ENCODE results near the gene TXLNG. TPM values are rescaled to one million over a fixed set of nuclear protein-coding genes. Genes with fewer than 3 reads are reported as not detected.
A peak's percentile ranks its signal among the peaks of the same experiment; 100 is the strongest.

TXLNG gene
- total RNA-seq, 1 experiment from 2014 or later, result 10.2 TPM

GRCh38 chrX:16836371-16836770, 50.1 kb downstream of the TXLNG start:
- H3K4me3 ChIP-seq (ENCODE audit: low read depth in 2 of 2, low read length in 2 of 2), result no peak overlapping the region
- H3K27ac ChIP-seq (ENCODE audit: low read length), result no peak overlapping the region
- no TSS peak for BruUV-seq (replicated peaks)
- peaks cover 2% of the 10 kb centered on the region; the same call in 1 of the 2 replicates for H3K36me3 ChIP-seq (ENCODE audit: control insufficient read depth, insufficient read depth, low read length)
- ATAC-seq (peak; percentile 79), DNase-seq (ENCODE audit: low read depth, low spot score) (no peak)
- intact Hi-C loops (cut with micrococcal nuclease; ENCODE audit: unreplicated experiment) (no loop called here), in situ Hi-C loops (cut with HindIII; ENCODE audit: low pct_unique_long_range_greater_than_20kb, low sequenced_read_pairs) (no loop called here)
- H3K9me3 ChIP-seq (ENCODE audit: control insufficient read depth, insufficient read depth, low read depth, low read length), result no peaks in the 10 kb centered on the region
- ChIA-PET POLR2A (no interaction called here), CTCF (no interaction called here)
- H3K27me3 ChIP-seq (ENCODE audit: control insufficient read depth, insufficient read depth, low read length), result no peaks in the 10 kb centered on the region
- peaks cover 3% of the 10 kb centered on the region; the same call in 1 of the 2 replicates for H3K4me1 ChIP-seq (ENCODE audit: control insufficient read depth, insufficient read depth, low read length)
- TF ChIP-seq TCF7L2 (IDR thresholded peaks at IDR 0.05; ENCODE audit: low read depth, low read length) (no peak), REST (IDR thresholded peaks at IDR 0.05; ENCODE audit: insufficient read depth in 1 of 2, low read depth in 2 of 2, low read length in 1 of 2) (no peak), CTCF (IDR thresholded peaks at IDR 0.05) (peak; percentile 36)

GRCh38 chrX:16838202-16839066, 52.2 kb downstream of the TXLNG start:
- in situ Hi-C loops (cut with HindIII; ENCODE audit: low pct_unique_long_range_greater_than_20kb, low sequenced_read_pairs), result no loop called here
- H3K27me3 ChIP-seq (ENCODE audit: control insufficient read depth, insufficient read depth, low read length), result no peaks in the 10 kb centered on the region
- CTCF ChIA-PET, result no interaction called here
- H3K4me1 ChIP-seq (ENCODE audit: control insufficient read depth, insufficient read depth, low read length), result peaks cover 3% of the 10 kb centered on the region; the same call in 1 of the 2 replicates
- DNase-seq (ENCODE audit: low read depth, low spot score) (no peak), ATAC-seq (no peak; the same call in 1 of the 2 replicates)
- H3K4me3 ChIP-seq (ENCODE audit: low read depth in 2 of 2, low read length in 2 of 2), result no peak overlapping the region
- no peaks in the 10 kb centered on the region for H3K9me3 ChIP-seq (ENCODE audit: control insufficient read depth, insufficient read depth, low read depth, low read length)
- H3K27ac ChIP-seq (ENCODE audit: low read length), result no peak overlapping the region
- POLR2A ChIA-PET, result no interaction called here
- intact Hi-C loops (cut with micrococcal nuclease; ENCODE audit: unreplicated experiment), result no loop called here
- TF ChIP-seq TCF7L2 (IDR thresholded peaks at IDR 0.05; ENCODE audit: low read depth, low read length) (no peak), SIN3A (IDR thresholded peaks at IDR 0.05; ENCODE audit: borderline replicate concordance, insufficient read depth, low read depth, low read length) (no peak), POLR2AphosphoS5 (IDR thresholded peaks at IDR 0.05; ENCODE audit: low read depth, low read length) (no peak), REST (IDR thresholded peaks at IDR 0.05; ENCODE audit: insufficient read depth in 1 of 2, low read depth in 2 of 2, low read length in 1 of 2) (no peak), CTCF (IDR thresholded peaks at IDR 0.05) (no peak)
- H3K36me3 ChIP-seq (ENCODE audit: control insufficient read depth, insufficient read depth, low read length), result peaks cover 2% of the 10 kb centered on the region; the same call in 1 of the 2 replicates
- BruUV-seq (replicated peaks), result no TSS peak

Measured in Panc1 (cell line).